DOHH2 (cell line): ENCODE results near the gene PPP1R17.
A peak's percentile ranks its signal among the peaks of the same experiment; 100 is the strongest.

Source experiments
- H3F3A ChIP-seq: fragments of 200-600 bp; sonication (generic), shearing (Covaris generic); 2 replicates; pipeline ENCODE4 v1.6.0; 2016; ENCODE audit warnings: antibody characterized with exemption, mild to moderate bottlenecking; ENCODE audit not compliant: control insufficient read depth, insufficient read depth
- H3K27ac ChIP-seq: fragments of 200-600 bp; sonication (generic); 2 replicates; pipeline ENCODE4 v1.5.1; 2014; ENCODE audit warnings: low read depth, mild to moderate bottlenecking, low read length, moderate library complexity
- H3K27me3 ChIP-seq: fragments of 200-600 bp; sonication (generic); 2 replicates; pipeline ENCODE4 v1.6.1; 2014; ENCODE audit warnings: mild to moderate bottlenecking, low read length, mixed read lengths; ENCODE audit not compliant: control insufficient read depth
- H3K36me3 ChIP-seq: fragments of 200-600 bp; sonication (generic); 2 replicates; pipeline ENCODE4 v1.6.1; 2014; ENCODE audit warnings: mild to moderate bottlenecking, low read length, moderate library complexity, mixed read lengths; ENCODE audit not compliant: control insufficient read depth
- H3K4me1 ChIP-seq: fragments of 200-600 bp; sonication (generic); 2 replicates; pipeline ENCODE4 v1.6.1; 2014; ENCODE audit warnings: mild to moderate bottlenecking, low read length, mixed read lengths; ENCODE audit not compliant: control insufficient read depth
- H3K4me2 ChIP-seq: fragments of 200-600 bp; sonication (generic); 2 replicates; pipeline ENCODE4 v1.6.0; 2014; ENCODE audit warnings: mild to moderate bottlenecking, low read length, moderate library complexity
- H3K4me3 ChIP-seq: fragments of 200-600 bp; sonication (generic); 2 replicates; pipeline ENCODE4 v1.5.1; 2014; ENCODE audit warnings: mild to moderate bottlenecking, low read length, mixed read lengths
- H3K79me2 ChIP-seq: fragments of 200-600 bp; sonication (generic); 2 replicates; pipeline ENCODE4 v1.6.1; 2014; ENCODE audit warnings: mild to moderate bottlenecking, low read length, mixed read lengths; ENCODE audit not compliant: control insufficient read depth
- H3K9me2 ChIP-seq: fragments of 200-600 bp; sonication (generic); replicated peaks from 2 replicates; pipeline ENCODE4 v1.6.1; 2014; ENCODE audit warnings: mild to moderate bottlenecking, low read length, mixed read lengths; ENCODE audit not compliant: control insufficient read depth
- H3K9me3 ChIP-seq: fragments of 200-600 bp; sonication (generic); 2 replicates; pipeline ENCODE4 v1.6.1; 2014; ENCODE audit warnings: antibody characterized with exemption, low read length, mixed read lengths; ENCODE audit not compliant: control insufficient read depth, insufficient read depth
- H4K20me1 ChIP-seq: fragments of 200-600 bp; sonication (generic); 2 replicates; pipeline ENCODE4 v1.6.0; 2014; ENCODE audit warnings: low read depth, mild to moderate bottlenecking, antibody characterized with exemption, low read length, moderate library complexity; ENCODE audit not compliant: control insufficient read depth, insufficient read depth
- CTCF ChIP-seq: fragments of 200-600 bp; sonication (generic); IDR thresholded peaks from one replicate; pipeline ENCODE4 v1.5.1; 2014; ENCODE audit warnings: antibody characterized with exemption, mild to moderate bottlenecking, low read depth, low read length; ENCODE audit not compliant: poor library complexity, severe bottlenecking
- EZH2phosphoT487 ChIP-seq: fragments of 200-600 bp; sonication (generic); IDR thresholded peaks from 2 replicates; pipeline ENCODE4 v1.6.1; 2017; ENCODE audit warnings: borderline replicate concordance, mild to moderate bottlenecking, antibody characterized with exemption, low read length, moderate library complexity, mixed read lengths

The PPP1R17 gene

DNA sequence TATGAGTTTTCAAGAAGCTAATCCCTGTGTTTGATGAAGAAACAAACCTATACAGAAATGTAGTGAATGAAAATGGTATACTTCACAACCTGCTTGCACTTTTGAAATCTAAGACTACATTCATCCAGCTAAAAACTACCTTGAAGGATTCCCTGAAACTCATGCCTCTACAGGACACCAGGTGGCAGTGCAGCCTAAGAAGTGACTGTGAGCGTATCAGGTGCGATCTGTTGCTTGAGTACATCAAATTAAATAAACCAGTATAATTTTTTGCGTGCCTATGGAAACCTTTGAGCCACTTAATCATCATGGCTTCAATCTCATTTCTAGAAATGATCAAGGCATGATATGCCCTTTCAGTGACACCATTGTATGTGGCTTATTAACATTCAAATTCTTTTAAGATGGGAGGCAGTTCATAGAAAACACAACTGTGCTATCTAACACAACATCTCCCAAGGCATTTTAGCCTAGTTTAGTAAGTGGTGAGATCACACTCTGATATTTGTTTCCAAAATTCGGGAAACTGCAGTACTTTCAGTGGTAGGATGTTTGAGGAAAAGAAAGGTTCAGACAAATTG lies 57.4 kb downstream of the PPP1R17 start:
- Histone ChIP-seq H3F3A (no peaks in the 10 kb centered on the region), H3K27ac (no peak overlapping the region), H3K4me2 (no peak overlapping the region), H3K4me1 (no peaks in the 10 kb centered on the region), H3K4me3 (no peak overlapping the region), H3K9me2 (no peaks in the 10 kb centered on the region), H3K27me3 (peaks cover 6% of the 10 kb centered on the region; the same call in 1 of the 2 replicates), H3K9me3 (no peaks in the 10 kb centered on the region), H3K36me3 (no peaks in the 10 kb centered on the region), H4K20me1 (no peaks in the 10 kb centered on the region), H3K79me2 (no peaks in the 10 kb centered on the region)
- TF ChIP-seq EZH2phosphoT487, result no peak
- peak; percentile 94 for TF ChIP-seq CTCF

GRCh38 chr7:31747553-31747952 lies 60.5 kb downstream of the PPP1R17 start:
- H3K27me3 ChIP-seq, result no peaks in the 10 kb centered on the region
- no peaks in the 10 kb centered on the region for H3K9me2 ChIP-seq
- H3K36me3 ChIP-seq, result no peaks in the 10 kb centered on the region
- H3K4me3 ChIP-seq, result no peak overlapping the region
- no peaks in the 10 kb centered on the region for H3F3A ChIP-seq
- no peaks in the 10 kb centered on the region for H3K4me1 ChIP-seq
- no peaks in the 10 kb centered on the region for H4K20me1 ChIP-seq
- no peaks in the 10 kb centered on the region for H3K9me3 ChIP-seq
- no peak overlapping the region for H3K27ac ChIP-seq
- H3K4me2 ChIP-seq, result no peak overlapping the region
- no peaks in the 10 kb centered on the region for H3K79me2 ChIP-seq
- TF ChIP-seq EZH2phosphoT487 (no peak), CTCF (no peak)

- Histone ChIP-seq H3K4me2 (no peak overlapping the region), H3K4me3 (no peak overlapping the region), H3K27ac (no peak overlapping the region), H4K20me1 (no peaks in the 10 kb centered on the region), H3K9me2 (no peaks in the 10 kb centered on the region), H3K9me3 (no peaks in the 10 kb centered on the region), H3K27me3 (no peaks in the 10 kb centered on the region), H3K79me2 (no peaks in the 10 kb centered on the region), H3K4me1 (no peaks in the 10 kb centered on the region), H3K36me3 (no peaks in the 10 kb centered on the region), H3F3A (no peaks in the 10 kb centered on the region)
- TF ChIP-seq CTCF, result no peak
Observed at GRCh38 chr7:31748084-31748483, 61.1 kb downstream of the PPP1R17 start.

GRCh38 chr7:31751726-31752125 lies 64.7 kb downstream of the PPP1R17 start:
- Histone ChIP-seq H3K9me2 (no peaks in the 10 kb centered on the region), H3F3A (no peaks in the 10 kb centered on the region), H3K27ac (no peak overlapping the region), H3K4me3 (no peak overlapping the region), H3K4me2 (no peak overlapping the region), H3K27me3 (no peaks in the 10 kb centered on the region), H3K4me1 (no peaks in the 10 kb centered on the region), H4K20me1 (no peaks in the 10 kb centered on the region), H3K36me3 (no peaks in the 10 kb centered on the region), H3K9me3 (no peaks in the 10 kb centered on the region), H3K79me2 (no peaks in the 10 kb centered on the region)
- TF ChIP-seq CTCF, result no peak
- TF ChIP-seq EZH2phosphoT487, result no peak
